Psoas muscle (tissue), 8 donors: ENCODE results near the gene INSL3. TPM values are rescaled to one million over a fixed set of nuclear protein-coding genes. Genes with fewer than 3 reads are reported as not detected.
"Not testable (repeated sequence)": the region's sequence is repeated elsewhere in the genome, so short reads cannot be mapped to it uniquely, and the experiment has no call there.

ENCODE experiments used
- ATAC-seq, 4 donors: fragments of 200-7000 bp; cut with Tn5 transposase; one replicate each; pipeline ENCODE4 v1.9.1; 2020; ENCODE audit warnings: moderate library complexity in 3 of 4, mild to moderate bottlenecking in 2 of 4
- DNase-seq, 2 donors: peaks; one replicate each; pipeline ENCODE4 v3.0.0-alpha.2; 2020
- H3K27ac ChIP-seq: fragments of 200-600 bp; one replicate; pipeline ENCODE4 v1.8.0; 2022
- H3K27me3 ChIP-seq, 3 donors: fragments of 200-600 bp in 1 of 3; one replicate each; pipeline versions ENCODE4 v1.6.1 to v1.8.0; 2013 to 2022; ENCODE audit warnings: low read length in 2 of 3, mild to moderate bottlenecking in 2 of 3, moderate library complexity in 1 of 3; ENCODE audit not compliant: insufficient read depth in 3 of 3
- H3K36me3 ChIP-seq, 2 donors: fragments of 200-600 bp in 1 of 2; one replicate each; pipeline versions ENCODE4 v1.6.1 to v1.8.0; 2013 to 2022; ENCODE audit warnings: low read depth in 1 of 2, mild to moderate bottlenecking in 1 of 2, moderate library complexity in 1 of 2; ENCODE audit not compliant: insufficient read depth in 1 of 2
- H3K4me1 ChIP-seq: fragments of 200-600 bp; one replicate; pipeline ENCODE4 v1.8.0; 2022
- H3K4me3 ChIP-seq: fragments of 200-600 bp; one replicate; pipeline ENCODE4 v1.8.0; 2022; ENCODE audit warnings: mild to moderate bottlenecking
- H3K9me3 ChIP-seq: fragments of 200-600 bp; one replicate; pipeline ENCODE4 v1.8.0; 2022
- CTCF ChIP-seq: fragments of 200-600 bp; IDR thresholded peaks from one replicate; pipeline ENCODE4 v1.8.0; 2022; ENCODE audit warnings: antibody characterized with exemption
- WGBS, 3 donors: extraction: QIAGEN DNeasy Blood & Tissue Kit; methylation state at CpG; one replicate each; pipeline versions ENCODE4 v1.1.6 to v1.1.7; 2013; 5-methylcytosine and 5-hydroxymethylcytosine counted together
- intact Hi-C, 2 donors: fragments of 100-400 bp; cut with DNase I; formaldehyde crosslinking; loops; one replicate each; pipeline versions ENCODE4 v1.11.0 to v1.14.2; 2022
- polyA plus RNA-seq, 3 donors: library from polyadenylated mRNA; stranded (reverse); fragments of 200-250 nt; gene quantifications; one replicate each; pipeline ENCODE4 v1.2.3, GENCODE V29; 2013
- total RNA-seq, 4 donors: library from RNA; stranded (reverse); fragmentation: NEBNext Ultra II Directional in 2 of 4; extraction: Animal tissue kit (Norgen Biotek cat#: 25700) in 2 of 4; gene quantifications; one replicate each; pipeline versions ENCODE4 v1.2.1 to v1.2.4, GENCODE V29; 2021 to 2023
- donor health status: healthy with polysubstance abuse.
- donor health status: DM: no; HTN: no; CAD: no; lungs with moderate emphysema.
- donor health status: Bipolar disorder and iron deficiency.
- donor health status: healthy.
- donor health status: DM: yes; HTN: yes; CAD: no.
- donor health status: DM: no; HTN: no; CAD: no.
- donor health status: DM: no; HTN: no; CAD: no.
- donor health status: DM: yes; HTN: yes; CAD: no.

The INSL3 gene
- total and polyA plus RNA-seq, 7 donors: not detected

- peaks cover 0 to 21% (median 5%) of the 10 kb centered on the region in 3 donors for H3K27me3 ChIP-seq
- H3K4me1 ChIP-seq: no peaks in the 10 kb centered on the region
- ATAC-seq: no peak
- H3K4me3 ChIP-seq: no peak overlapping the region
- no peak for TF ChIP-seq CTCF
- no peaks in the 10 kb centered on the region for H3K9me3 ChIP-seq
- H3K27ac ChIP-seq: no peak overlapping the region
- intact Hi-C loops: no loop called here
- 53 to 59% (median 53%) methylated on average over 12 of the region's 12 CpGs for WGBS, 3 donors
- H3K36me3 ChIP-seq: no peaks in the 10 kb centered on the region
- no peak for DNase-seq
Observed at GRCh38 chr19:17802137-17802858, 19.0 kb downstream of the INSL3 start.

GRCh38 chr19:17798599-17798998 lies 22.7 kb downstream of the INSL3 start:
- ATAC-seq, H3K4me3 ChIP-seq, H3K9me3 ChIP-seq, H3K27ac ChIP-seq, H3K36me3 ChIP-seq, DNase-seq, intact Hi-C loops, H3K4me1 ChIP-seq: not testable (repeated sequence)
- WGBS, 3 donors: 72 to 79% (median 77%) methylated on average over 3 of the region's 3 CpGs
- H3K27me3 ChIP-seq: peaks cover 0 to 55% (median 17%) of the 10 kb centered on the region in 3 donors

- WGBS, 3 donors: 46 to 55% (median 50%) methylated on average over 11 of the region's 11 CpGs
- peaks cover 0 to 59% (median 18%) of the 10 kb centered on the region in 3 donors for H3K27me3 ChIP-seq
Observed at GRCh38 chr19:17797424-17798201, 23.7 kb downstream of the INSL3 start.

GRCh38 chr19:17796838-17797423 lies 24.4 kb downstream of the INSL3 start:
- Histone ChIP-seq H3K27ac (no peak overlapping the region), H3K27me3 (peaks cover 0 to 59% (median 17%) of the 10 kb centered on the region in 3 donors), H3K36me3 (no peaks in the 10 kb centered on the region), H3K9me3 (no peaks in the 10 kb centered on the region), H3K4me1 (no peaks in the 10 kb centered on the region), H3K4me3 (no peak overlapping the region)
- WGBS, 3 donors: 47 to 71% (median 62%) methylated on average over 1 of the region's 1 CpG
- no peak for TF ChIP-seq CTCF
- ATAC-seq (no peak), DNase-seq (no peak)
- intact Hi-C loops: no loop called here

More at GRCh38 chr19:17797424-17798201, 23.7 kb downstream of the INSL3 start:
- H3K9me3 ChIP-seq: no peaks in the 10 kb centered on the region
- H3K36me3 ChIP-seq: no peaks in the 10 kb centered on the region
- no peak overlapping the region for H3K4me3 ChIP-seq
- no peaks in the 10 kb centered on the region for H3K4me1 ChIP-seq
- ATAC-seq: no peak
- H3K27ac ChIP-seq: no peak overlapping the region
- TF ChIP-seq CTCF: no peak
- no peak for DNase-seq
- intact Hi-C loops: no loop called here
